Measurements from ENCODE around the gene SORD. TPM values are rescaled to one million over a fixed set of nuclear protein-coding genes. Genes with fewer than 3 reads are reported as not detected.
"Not testable (repeated sequence)": the region's sequence is repeated elsewhere in the genome, so short reads cannot be mapped to it uniquely, and the experiment has no call there.

Gene SORD
- total and polyA plus RNA-seq, 2 donors (not counting 3 experiments of a cell fraction or from before 2014, with no cell fraction given): 16.6 to 31.8 TPM

- DNase-seq (ENCODE audit: low read depth, low spot score); BruUV-seq (replicated peaks); H3K9me3 ChIP-seq (replicated peaks; ENCODE audit: control insufficient read depth, insufficient read depth, low read length); intact Hi-C loops (cut with micrococcal nuclease); H3K4me2 ChIP-seq (ENCODE audit: insufficient read depth, low read length); H2AFZ ChIP-seq (ENCODE audit: low read depth, low read length); H3K9ac ChIP-seq (replicated peaks; ENCODE audit: extremely low read depth, insufficient read depth, low read length); H3K9me1 ChIP-seq (replicated peaks; ENCODE audit: control insufficient read depth, extremely low read depth, insufficient read depth, low read length); H3K4me3 ChIP-seq (replicated peaks in 1 of 3; ENCODE audit: insufficient read depth in 1 of 3, low read depth in 1 of 3, low read length in 3 of 3); CTCF ChIA-PET; H3K79me2 ChIP-seq (ENCODE audit: control insufficient read depth, insufficient read depth, low read length); POLR2A ChIA-PET; FAIRE-seq; H4K20me1 ChIP-seq (replicated peaks; ENCODE audit: control insufficient read depth, extremely low read depth, insufficient read depth, low read length); H3K4me1 ChIP-seq (ENCODE audit: control insufficient read depth, extremely low read depth, insufficient read depth, low read length); dilution Hi-C loops (cut with MboI; ENCODE audit: extremely low pct_ligation_motif_present, low sequenced_read_pairs); H3K36me3 ChIP-seq (ENCODE audit: control insufficient read depth in 2 of 2, extremely low read depth in 1 of 2, insufficient read depth in 2 of 2, low read length in 2 of 2); H3K27me3 ChIP-seq (ENCODE audit: control insufficient read depth in 2 of 2, insufficient read depth in 2 of 2, low read length in 2 of 2): not testable (repeated sequence)
- H3K27ac ChIP-seq (ENCODE audit: insufficient read depth, low read depth, low read length): peak overlapping the region; percentile 68
Measured at GRCh38 chr15:45062301-45062700, 39.3 kb downstream of the SORD start.

- no peak overlapping the region for H3K9ac ChIP-seq (replicated peaks; ENCODE audit: extremely low read depth, insufficient read depth, low read length)
- H3K36me3 ChIP-seq (ENCODE audit: control insufficient read depth in 2 of 2, extremely low read depth in 1 of 2, insufficient read depth in 2 of 2, low read length in 2 of 2): no peaks in the 10 kb centered on the region
- H3K4me2 ChIP-seq (ENCODE audit: insufficient read depth, low read length): no peak overlapping the region
- ChIA-PET CTCF (no interaction called here), POLR2A (no interaction called here)
- H2AFZ ChIP-seq (ENCODE audit: low read depth, low read length): no peak overlapping the region
- DNase-seq (ENCODE audit: low read depth, low spot score) (no peak), FAIRE-seq (no peak)
- no peak overlapping the region for H3K27ac ChIP-seq (ENCODE audit: insufficient read depth, low read depth, low read length)
- intact Hi-C loops (cut with micrococcal nuclease) (no loop called here), dilution Hi-C loops (cut with MboI; ENCODE audit: extremely low pct_ligation_motif_present, low sequenced_read_pairs) (no loop called here)
- no peaks in the 10 kb centered on the region for H3K79me2 ChIP-seq (ENCODE audit: control insufficient read depth, insufficient read depth, low read length)
- no TSS peak for BruUV-seq (replicated peaks)
- no peaks in the 10 kb centered on the region for H3K9me1 ChIP-seq (replicated peaks; ENCODE audit: control insufficient read depth, extremely low read depth, insufficient read depth, low read length)
- H3K4me3 ChIP-seq (replicated peaks in 1 of 3; ENCODE audit: insufficient read depth in 1 of 3, low read depth in 1 of 3, low read length in 3 of 3): no peak overlapping the region
- H3K4me1 ChIP-seq (ENCODE audit: control insufficient read depth, extremely low read depth, insufficient read depth, low read length): peaks cover 3% of the 10 kb centered on the region
- H4K20me1 ChIP-seq (replicated peaks; ENCODE audit: control insufficient read depth, extremely low read depth, insufficient read depth, low read length): no peaks in the 10 kb centered on the region
- H3K9me3 ChIP-seq (replicated peaks; ENCODE audit: control insufficient read depth, insufficient read depth, low read length): no peaks in the 10 kb centered on the region
- no peaks in the 10 kb centered on the region for H3K27me3 ChIP-seq (ENCODE audit: control insufficient read depth in 2 of 2, insufficient read depth in 2 of 2, low read length in 2 of 2)
- TF ChIP-seq GATA2 (IDR thresholded peaks at IDR 0.05; ENCODE audit: insufficient read depth, insufficient read length, low read depth, low read length) (no peak), CTCF (IDR thresholded peaks at IDR 0.05; ENCODE audit: extremely low read depth in 1 of 2, insufficient read depth in 1 of 2, low read depth in 1 of 2, low read length in 2 of 2) (no peak), POLR2AphosphoS5 (IDR thresholded peaks at IDR 0.05; ENCODE audit: insufficient read depth, low read depth, low read length) (no peak), MAX (IDR thresholded peaks at IDR 0.05; ENCODE audit: insufficient read depth, insufficient read length) (no peak), MYC (IDR thresholded peaks at IDR 0.05; ENCODE audit: low read depth, low read length) (no peak), EZH2 (IDR thresholded peaks at IDR 0.05; ENCODE audit: borderline replicate concordance, low read depth, low read length, severe bottlenecking) (no peak), JUN (IDR thresholded peaks at IDR 0.05; ENCODE audit: borderline replicate concordance, insufficient read depth, insufficient read length, low read depth) (no peak), POLR2A (IDR thresholded peaks at IDR 0.05; ENCODE audit: low read depth, low read length) (no peak), FOS (IDR thresholded peaks at IDR 0.05; ENCODE audit: borderline replicate concordance, insufficient read depth, low read length) (no peak)
Measured at GRCh38 chr15:45064386-45064785, 41.4 kb downstream of the SORD start.

GRCh38 chr15:45069942-45070360, 47.0 kb downstream of the SORD start:
- H2AFZ ChIP-seq (ENCODE audit: low read depth, low read length); H4K20me1 ChIP-seq (replicated peaks; ENCODE audit: control insufficient read depth, extremely low read depth, insufficient read depth, low read length); H3K9me3 ChIP-seq (replicated peaks; ENCODE audit: control insufficient read depth, insufficient read depth, low read length); BruUV-seq (replicated peaks); intact Hi-C loops (cut with micrococcal nuclease); H3K4me3 ChIP-seq (replicated peaks in 1 of 3; ENCODE audit: insufficient read depth in 1 of 3, low read depth in 1 of 3, low read length in 3 of 3); H3K36me3 ChIP-seq (ENCODE audit: control insufficient read depth in 2 of 2, extremely low read depth in 1 of 2, insufficient read depth in 2 of 2, low read length in 2 of 2); POLR2A ChIA-PET; CTCF ChIA-PET; DNase-seq (ENCODE audit: low read depth, low spot score); H3K9ac ChIP-seq (replicated peaks; ENCODE audit: extremely low read depth, insufficient read depth, low read length); H3K4me2 ChIP-seq (ENCODE audit: insufficient read depth, low read length); H3K27me3 ChIP-seq (ENCODE audit: control insufficient read depth in 2 of 2, insufficient read depth in 2 of 2, low read length in 2 of 2); H3K4me1 ChIP-seq (ENCODE audit: control insufficient read depth, extremely low read depth, insufficient read depth, low read length); H3K9me1 ChIP-seq (replicated peaks; ENCODE audit: control insufficient read depth, extremely low read depth, insufficient read depth, low read length); FAIRE-seq; H3K79me2 ChIP-seq (ENCODE audit: control insufficient read depth, insufficient read depth, low read length); dilution Hi-C loops (cut with MboI; ENCODE audit: extremely low pct_ligation_motif_present, low sequenced_read_pairs): not testable (repeated sequence)
- peak overlapping the region; percentile 20 for H3K27ac ChIP-seq (ENCODE audit: insufficient read depth, low read depth, low read length)

All from endothelial cell of umbilical vein (primary cell).